Activated CD8-positive, alpha-beta T cell treated with anti-CD3 and anti-CD28 coated beads for 36 hours (primary cell): ENCODE measurements around the gene S100A3. TPM values are rescaled to one million over a fixed set of nuclear protein-coding genes. Genes with fewer than 3 reads are reported as not detected.
"Not testable (repeated sequence)": the region's sequence is repeated elsewhere in the genome, so short reads cannot be mapped to it uniquely, and the experiment has no call there.

ENCODE experiments used
- ATAC-seq: fragments of 200-7000 bp; cut with Tn5 transposase; one replicate; pipeline ENCODE4 v1.10.0; 2021; ENCODE audit warnings: mild to moderate bottlenecking, moderate library complexity
- CTCF ChIA-PET: fragments of 350-600 bp; sonication (Branson Sonifier 250); formaldehyde crosslinking; loops from one replicate; lab custom pipeline; 2021; ENCODE audit warnings: antibody characterized with exemption; lab: Charles Lee
- POLR2A ChIA-PET: fragments of 350-600 bp; sonication (Branson Sonifier 250); formaldehyde crosslinking; loops from one replicate; lab custom pipeline; 2021; ENCODE audit warnings: antibody characterized with exemption; lab: Charles Lee
- DNase-seq: peaks from one replicate; pipeline ENCODE4 v3.0.0-alpha.2; 2020
- H3K27ac Mint-ChIP-seq: one replicate; pipeline ENCODE4 v1.8.0; 2021; ENCODE audit warnings: mild to moderate bottlenecking, mixed read lengths
- H3K27me3 Mint-ChIP-seq: one replicate; pipeline ENCODE4 v1.8.0; 2021; ENCODE audit warnings: mixed read lengths
- H3K36me3 Mint-ChIP-seq: one replicate; pipeline ENCODE4 v1.8.0; 2021; ENCODE audit warnings: low read depth, mixed read lengths
- H3K4me1 Mint-ChIP-seq: one replicate; pipeline ENCODE4 v1.8.0; 2021; ENCODE audit warnings: low read depth, mixed read lengths
- H3K4me3 Mint-ChIP-seq: one replicate; pipeline ENCODE4 v1.8.0; 2021; ENCODE audit warnings: mild to moderate bottlenecking, moderate library complexity, mixed read lengths
- H3K9me3 Mint-ChIP-seq: one replicate; pipeline ENCODE4 v1.8.0; 2021; ENCODE audit warnings: mixed read lengths
- CTCF ChIP-seq: fragments of 200-600 bp; IDR thresholded peaks from one replicate; pipeline ENCODE4 v1.8.0; 2022; ENCODE audit warnings: antibody characterized with exemption, mild to moderate bottlenecking
- intact Hi-C: fragments of 100-400 bp; cut with micrococcal nuclease; formaldehyde crosslinking; loops from one replicate; pipeline ENCODE4 v1.10.0; 2022
- total RNA-seq, 2 experiments: library from RNA; stranded (reverse); gene quantifications; one replicate each; pipeline ENCODE4 v1.2.3, GENCODE V29; 2021

Gene S100A3
- total RNA-seq, 2 experiments from 2014 or later, result not detected

- peaks cover 20% of the 10 kb centered on the region for H3K27me3 Mint-ChIP-seq
- POLR2A ChIA-PET, result interaction anchor here (0.9 kb wide), 1 partner anchor 104 kb away, joined by 3 read pairs; no protein-coding TSS in a partner anchor
- TF ChIP-seq CTCF, result no peak
- H3K4me3 Mint-ChIP-seq, result no peak overlapping the region
- intact Hi-C loops, result no loop called here
- H3K4me1 Mint-ChIP-seq, result peaks cover 8% of the 10 kb centered on the region
- ATAC-seq (no peak), DNase-seq (no peak)
- H3K36me3 Mint-ChIP-seq, result no peaks in the 10 kb centered on the region
- CTCF ChIA-PET, result interaction anchor here (0.6 to 2.8 kb wide), 10 partner anchors 10 to 225 kb away, joined by 3 to 14 read pairs (median 4); partner anchors contain the start of genes S100A13 and S100A14
- no peaks in the 10 kb centered on the region for H3K9me3 Mint-ChIP-seq
- no peak overlapping the region for H3K27ac Mint-ChIP-seq
These were observed 28.6 kb upstream of the S100A3 start for GRCh38 chr1:153577624-153578051.

- ATAC-seq, result no peak
- Mint-ChIP-seq H3K36me3 (no peaks in the 10 kb centered on the region), H3K4me1 (peaks cover 12% of the 10 kb centered on the region), H3K4me3 (no peak overlapping the region), H3K27ac (no peak overlapping the region), H3K9me3 (no peaks in the 10 kb centered on the region), H3K27me3 (peaks cover 20% of the 10 kb centered on the region)
- intact Hi-C loops, result no loop called here
- TF ChIP-seq CTCF, result no peak
- DNase-seq, result no peak
- ChIA-PET CTCF (interaction anchor here (0.6 to 2.8 kb wide), 9 partner anchors 9 to 224 kb away, joined by 3 to 14 read pairs (median 4); partner anchors contain the start of genes S100A13 and S100A14), POLR2A (interaction anchor here (0.9 kb wide), 1 partner anchor 104 kb away, joined by 3 read pairs; no protein-coding TSS in a partner anchor)
These were observed 28.1 kb upstream of the S100A3 start for GRCh38 chr1:153577138-153577537.

- ChIA-PET POLR2A (interaction anchor here (1.3 kb wide), 1 partner anchor 23 kb away, joined by 3 read pairs; no protein-coding TSS in a partner anchor), CTCF (interaction anchor here (0.9 to 1.5 kb wide), 2 partner anchors 65 to 81 kb away, joined by 3 to 9 read pairs; no protein-coding TSS in a partner anchor)
- intact Hi-C loops, H3K36me3 Mint-ChIP-seq, DNase-seq, H3K9me3 Mint-ChIP-seq, ATAC-seq, H3K27ac Mint-ChIP-seq, H3K4me3 Mint-ChIP-seq: not testable (repeated sequence)
- peaks cover 19% of the 10 kb centered on the region for H3K4me1 Mint-ChIP-seq
- H3K27me3 Mint-ChIP-seq, result peaks cover 20% of the 10 kb centered on the region
These were observed 26.4 kb upstream of the S100A3 start for GRCh38 chr1:153575497-153575896.

GRCh38 chr1:153575081-153575491 is 26.0 kb upstream of the S100A3 start:
- peaks cover 19% of the 10 kb centered on the region for H3K4me1 Mint-ChIP-seq
- peaks cover 20% of the 10 kb centered on the region for H3K27me3 Mint-ChIP-seq
- H3K9me3 Mint-ChIP-seq, H3K27ac Mint-ChIP-seq, ATAC-seq, POLR2A ChIA-PET, H3K36me3 Mint-ChIP-seq, DNase-seq, intact Hi-C loops, H3K4me3 Mint-ChIP-seq: not testable (repeated sequence)
- CTCF ChIA-PET, result interaction anchor here (1.5 to 7.7 kb wide), 2 partner anchors 42 to 65 kb away, joined by 9 to 191 read pairs; partner anchors contain the start of gene S100A6

GRCh38 chr1:153573351-153573750 is 24.3 kb upstream of the S100A3 start:
- no peak for ATAC-seq
- Mint-ChIP-seq H3K4me3 (no peak overlapping the region), H3K27me3 (peaks cover 16% of the 10 kb centered on the region), H3K27ac (peak overlapping the region; percentile 69), H3K9me3 (no peaks in the 10 kb centered on the region), H3K4me1 (peaks cover 27% of the 10 kb centered on the region), H3K36me3 (no peaks in the 10 kb centered on the region)
- CTCF ChIA-PET, result interaction anchor here (0.7 to 7.7 kb wide), 19 partner anchors 9 to 99 kb away, joined by 3 to 191 read pairs (median 5); partner anchors contain the start of genes CHTOP, S100A1, S100A13 and S100A6
- DNase-seq, result no peak
- POLR2A ChIA-PET, result interaction anchor here (0.8 to 6.3 kb wide), 6 partner anchors 8 to 72 kb away, joined by 3 to 80 read pairs (median 3); partner anchors contain the start of gene S100A6
- intact Hi-C loops, result no loop called here
- TF ChIP-seq CTCF, result no peak

GRCh38 chr1:153572569-153573015 is 23.5 kb upstream of the S100A3 start:
- H3K27me3 Mint-ChIP-seq, result peaks cover 8% of the 10 kb centered on the region
- ChIA-PET POLR2A (interaction anchor here (0.6 to 6.3 kb wide), 13 partner anchors 9 to 1508 kb away, joined by 3 to 80 read pairs (median 3); partner anchors contain the start of gene S100A6), CTCF (interaction anchor here (0.7 to 7.7 kb wide), 33 partner anchors 9 to 156 kb away, joined by 3 to 191 read pairs (median 5); partner anchors contain the start of genes CHTOP, NPR1, S100A1 and S100A13)
- intact Hi-C loops, result no loop called here
- H3K4me1 Mint-ChIP-seq, result peaks cover 34% of the 10 kb centered on the region
- peak overlapping the region; percentile 69 for H3K27ac Mint-ChIP-seq
- peak; percentile 67 for TF ChIP-seq CTCF
- DNase-seq (peak; percentile 78), ATAC-seq (peak; percentile 79)
- H3K9me3 Mint-ChIP-seq, result no peaks in the 10 kb centered on the region
- no peaks in the 10 kb centered on the region for H3K36me3 Mint-ChIP-seq
- H3K4me3 Mint-ChIP-seq, result no peak overlapping the region
